Stimulated activated CD4-positive, alpha-beta T cell treated with anti-CD3 and anti-CD28 coated beads, Interleukin-2, amount 100 ng/mL, for 24 hours (primary cell): ENCODE data around the gene CDC123.
"Not testable (repeated sequence)": the region's sequence is repeated elsewhere in the genome, so short reads cannot be mapped to it uniquely, and the experiment has no call there.

Experiments
- DNase-seq, 2 donors: peaks; one replicate each; pipeline ENCODE4 v3.0.0-alpha.2; 2020

Gene CDC123

DNA sequence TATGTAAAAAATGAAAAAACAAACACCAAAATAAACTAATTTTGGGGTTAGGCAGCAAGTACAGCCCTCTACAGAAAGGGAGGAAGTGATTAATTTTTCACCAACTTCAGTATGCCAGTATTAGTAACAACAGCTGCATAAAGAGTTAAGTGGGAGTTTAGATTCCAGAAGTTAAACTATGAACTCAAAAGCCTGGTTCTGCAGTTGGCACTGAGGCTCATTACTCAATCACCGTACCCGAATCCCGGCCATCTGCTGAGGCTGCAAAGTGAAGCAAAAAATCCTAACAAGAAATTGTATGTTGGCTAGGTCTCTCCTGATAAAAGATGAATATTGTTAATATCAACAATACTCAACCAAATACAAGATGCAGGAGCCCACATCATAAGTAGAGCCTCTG is 4.3 kb upstream of the CDC123 start:
- no peak for DNase-seq

- DNase-seq = no peak
These were observed 2.8 kb upstream of the CDC123 start for GRCh38 chr10:12193193-12193592.

DNA sequence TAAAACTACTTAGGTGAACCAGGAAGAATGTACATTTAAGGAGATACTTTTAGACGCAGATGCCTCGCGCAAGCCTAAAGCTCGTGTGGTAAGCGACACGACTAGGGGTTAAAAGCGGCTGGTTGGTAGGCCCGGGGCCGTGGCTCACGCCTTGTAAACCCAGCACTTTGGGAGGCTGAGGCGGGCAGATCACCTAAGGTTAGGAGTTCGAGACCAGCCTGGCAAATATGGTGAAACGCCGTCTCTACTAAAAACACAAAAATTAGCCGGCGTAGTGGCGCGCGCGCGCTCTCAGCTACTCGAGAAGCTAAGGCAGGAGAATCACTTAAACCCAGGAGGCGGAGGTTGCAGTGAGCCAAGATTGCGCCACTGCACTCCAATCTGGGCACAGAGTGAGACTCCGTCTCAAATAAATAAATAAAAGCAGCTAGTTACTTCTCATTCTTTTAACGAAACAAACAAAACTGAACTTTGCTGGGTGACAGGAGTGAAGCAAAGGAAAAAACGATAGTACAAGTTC is 1.2 kb upstream of the CDC123 start:
- DNase-seq = peak; percentile 21 to 39

DNA sequence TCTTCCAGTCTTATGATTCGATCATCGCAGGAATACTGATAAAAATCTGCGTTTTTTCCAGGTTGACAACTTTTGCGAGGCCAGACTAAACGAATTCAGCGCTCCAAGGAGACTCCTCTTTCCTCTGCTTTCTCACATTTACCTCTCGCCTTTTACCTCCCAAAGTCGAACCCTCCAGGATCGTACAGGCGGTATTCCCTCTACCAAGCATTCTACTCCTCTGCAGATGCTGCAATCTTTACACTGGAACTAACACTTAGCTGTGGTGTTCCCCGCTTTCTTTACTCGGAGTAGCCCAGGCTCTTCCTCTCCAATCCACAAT is 746 bp upstream of the CDC123 start:
- DNase-seq = no peak

- DNase-seq = no peak
These were observed 683 bp downstream of the CDC123 start for GRCh38 chr10:12196531-12197211.

GRCh38 chr10:12198156-12198555 is 2.2 kb downstream of the CDC123 start:
- DNase-seq = no peak

GRCh38 chr10:12200850-12201249 is 4.9 kb downstream of the CDC123 start:
- no peak for DNase-seq

- no peak for DNase-seq
These were observed 5.6 kb downstream of the CDC123 start for GRCh38 chr10:12201543-12201942.

DNA sequence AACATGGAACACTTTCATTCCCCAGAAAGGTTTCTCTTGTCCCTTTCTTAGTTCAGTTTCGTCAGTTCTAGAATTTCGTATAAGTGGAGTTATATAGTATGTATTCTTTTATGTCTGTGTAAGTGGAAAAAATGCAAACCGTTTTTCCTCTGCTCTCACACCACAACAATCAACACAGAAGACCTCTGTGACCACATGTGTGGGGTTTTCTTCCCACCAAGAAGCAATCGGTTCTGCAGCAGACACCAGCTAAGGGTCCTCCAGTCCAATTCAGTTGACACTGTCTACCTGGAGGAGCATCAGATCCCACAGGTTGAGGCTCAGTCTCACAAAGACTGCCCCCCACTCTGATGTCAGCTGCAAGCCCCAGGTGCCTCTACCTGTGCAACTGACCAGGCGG is 6.2 kb downstream of the CDC123 start:
- DNase-seq = no peak

GRCh38 chr10:12205082-12205481 is 9.1 kb downstream of the CDC123 start:
- DNase-seq = no peak

- no peak for DNase-seq
These were observed 11.1 kb downstream of the CDC123 start for GRCh38 chr10:12207114-12207513.

- DNase-seq = no peak
These were observed 12.5 kb downstream of the CDC123 start for GRCh38 chr10:12208460-12208859.

DNA sequence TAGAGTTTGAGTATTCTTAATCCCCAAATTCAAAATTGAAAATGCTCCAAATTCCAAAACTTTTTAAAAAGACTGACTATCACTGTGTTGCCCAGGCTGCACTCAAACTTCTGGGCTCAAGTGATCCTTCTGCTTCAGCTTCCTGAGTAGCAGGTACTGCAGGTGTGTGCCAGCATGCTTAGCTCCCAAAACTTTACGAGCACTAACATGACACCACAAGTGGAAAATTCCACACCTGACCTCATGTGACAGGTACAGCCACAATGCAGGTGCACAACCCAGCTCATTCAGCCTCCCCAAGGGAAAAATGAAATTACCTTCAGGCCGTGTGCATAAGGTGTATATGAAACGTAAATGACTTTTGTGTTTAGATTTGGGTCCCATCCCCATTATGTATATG is 16.5 kb downstream of the CDC123 start:
- no peak for DNase-seq

GRCh38 chr10:12213621-12214020 is 17.6 kb downstream of the CDC123 start:
- DNase-seq = no peak

DNA sequence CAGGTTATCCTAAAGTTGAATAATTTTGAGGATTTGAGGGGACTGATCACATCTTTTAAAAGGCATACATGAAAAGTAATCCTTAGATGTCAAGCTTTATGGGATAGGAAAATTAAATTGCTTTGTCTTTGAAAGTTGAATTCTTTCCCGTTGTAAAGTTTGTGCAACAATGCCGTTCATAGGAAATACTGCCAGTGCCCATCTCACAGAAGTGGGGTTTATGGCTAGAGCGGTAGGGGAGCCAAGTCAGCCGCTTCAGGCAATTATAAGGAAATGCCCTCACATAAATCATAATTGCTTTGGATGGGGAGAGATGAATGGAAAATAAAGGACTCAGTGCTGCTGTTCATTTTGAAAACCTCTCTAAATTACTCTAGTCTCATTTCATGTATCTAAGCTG is 18.1 kb downstream of the CDC123 start:
- no peak for DNase-seq

GRCh38 chr10:12214763-12215218 is 18.8 kb downstream of the CDC123 start:
- peak; percentile 20 to 62 for DNase-seq

DNA sequence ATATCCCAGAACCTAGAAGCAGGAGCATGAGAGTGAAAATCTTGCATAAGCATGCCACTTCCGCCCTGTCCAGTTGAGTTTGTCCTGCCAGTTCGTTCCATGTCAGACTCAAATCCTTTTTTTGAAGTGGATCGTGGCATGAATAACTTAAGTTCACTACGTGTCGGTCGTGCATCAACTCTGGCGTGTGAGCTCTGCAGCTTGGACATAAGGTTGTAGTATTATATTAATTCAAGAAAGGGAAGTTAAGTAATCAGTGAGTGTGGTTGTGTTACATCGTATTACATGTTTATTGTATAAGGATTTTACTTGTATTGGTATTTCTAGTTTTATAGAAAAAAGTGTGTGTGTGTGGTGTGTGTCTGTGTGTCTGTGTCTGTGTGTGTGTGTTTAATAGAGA is 23.0 kb downstream of the CDC123 start:
- no peak for DNase-seq

DNA sequence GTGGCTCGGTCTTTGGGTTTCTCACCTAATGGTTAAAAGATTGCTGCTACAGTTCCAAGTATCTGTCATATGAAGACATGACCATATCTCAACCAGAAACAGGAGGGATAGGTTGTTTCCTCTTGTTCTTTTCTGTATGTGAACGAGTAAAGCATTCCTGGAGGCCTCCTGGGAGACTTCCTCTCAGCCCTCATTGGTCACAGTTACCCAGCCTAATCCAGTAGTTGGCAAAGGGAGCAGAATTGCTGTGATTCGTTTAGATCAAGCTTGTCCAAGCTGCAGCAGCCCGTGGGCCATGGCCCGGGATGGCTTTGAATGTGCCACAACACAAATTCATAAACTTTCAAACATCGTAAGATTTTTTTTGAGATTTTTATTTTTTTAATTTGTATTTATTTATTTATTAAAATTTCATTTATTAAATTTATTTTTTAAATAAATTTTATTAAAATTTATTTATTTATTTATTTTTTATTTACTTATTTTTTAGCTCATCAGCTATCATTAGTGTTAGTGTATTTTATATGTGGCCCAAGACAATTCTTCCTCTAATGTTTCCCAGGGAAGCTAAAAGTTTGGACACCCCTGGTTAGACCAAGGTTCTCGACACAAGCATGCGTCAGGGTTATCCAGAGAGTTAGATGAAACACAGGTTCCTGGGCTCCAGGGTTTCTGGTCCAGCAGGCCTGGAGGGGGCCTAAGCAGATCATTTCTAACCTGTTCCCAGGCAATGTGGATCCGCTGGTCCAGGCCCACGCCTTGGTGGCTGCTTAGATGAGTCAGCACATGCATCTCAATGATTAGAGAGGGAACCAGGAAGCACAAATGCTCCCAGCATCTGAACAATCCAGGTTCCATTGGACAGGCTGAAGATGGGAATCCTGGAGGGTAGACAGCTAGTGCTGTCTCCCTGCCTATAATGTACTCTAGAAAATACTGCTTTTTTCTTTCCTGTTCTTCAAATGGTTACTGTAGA is 25.6 kb downstream of the CDC123 start:
- DNase-seq = no peak

- no peak for DNase-seq
These were observed 29.5 kb downstream of the CDC123 start for GRCh38 chr10:12225444-12225843.

DNA sequence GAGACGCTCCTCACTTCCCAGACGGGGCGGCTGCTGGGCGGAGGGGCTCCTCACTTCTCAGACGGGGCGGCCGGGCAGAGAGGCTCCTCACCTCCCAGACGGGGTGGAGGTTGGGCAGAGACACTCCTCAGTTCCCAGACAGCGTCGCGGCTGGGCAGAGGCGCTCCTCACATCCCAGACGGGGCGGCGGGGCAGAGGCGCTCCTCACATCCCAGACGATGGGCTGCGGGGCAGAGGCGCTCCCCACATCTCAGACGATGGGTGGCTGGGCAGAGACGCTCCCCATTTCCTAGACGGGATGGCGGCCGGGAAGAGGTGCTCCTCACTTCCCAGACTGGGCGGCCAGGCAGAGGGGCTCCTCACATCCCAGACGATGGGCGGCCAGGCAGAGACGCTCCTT is 30.4 kb downstream of the CDC123 start:
- not testable (repeated sequence) for DNase-seq

- no peak for DNase-seq
These were observed 32.9 kb downstream of the CDC123 start for GRCh38 chr10:12228851-12229250.

DNA sequence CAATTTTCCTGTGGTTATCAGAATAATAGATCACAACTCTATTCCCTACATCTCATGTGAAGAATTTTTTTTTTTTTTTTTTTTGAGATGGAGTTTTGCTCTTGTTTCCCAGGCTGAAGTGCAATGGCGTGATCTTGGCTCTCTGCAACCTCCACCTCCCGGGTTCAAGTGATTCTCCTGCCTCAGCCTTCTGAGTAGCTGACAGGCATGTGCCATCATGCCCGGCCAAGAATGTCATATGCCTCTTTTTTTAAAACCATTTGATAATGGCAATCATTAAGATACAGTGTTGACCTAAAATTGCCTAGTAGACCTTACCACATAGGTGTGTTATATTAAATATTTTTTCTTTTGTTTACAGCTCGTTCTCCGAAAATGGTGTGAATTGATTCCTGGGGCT is 38.7 kb downstream of the CDC123 start:
- DNase-seq = not testable (repeated sequence)

- DNase-seq = no peak
These were observed 39.2 kb downstream of the CDC123 start for GRCh38 chr10:12235116-12235694.

DNA sequence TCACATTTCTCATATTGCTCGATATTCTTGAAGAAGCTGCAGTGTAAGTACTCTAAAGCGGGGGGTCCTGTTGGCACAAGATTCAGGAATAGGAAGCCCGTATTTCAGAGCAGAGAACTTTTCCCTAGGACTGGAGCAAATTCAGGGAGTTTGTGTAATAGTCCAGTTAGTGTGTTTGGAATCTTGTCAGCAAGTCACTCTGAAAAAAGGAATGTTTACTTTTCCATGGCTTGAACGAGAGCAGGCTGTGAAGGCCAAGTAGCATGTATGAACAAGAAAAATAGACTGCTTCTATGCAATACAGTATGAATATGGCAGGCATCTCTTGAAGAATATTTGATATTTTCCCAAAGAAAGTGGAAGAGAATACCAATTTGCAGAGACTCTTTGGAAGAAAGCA is 39.8 kb downstream of the CDC123 start:
- no peak for DNase-seq
